Myometrial cell (primary cell): ENCODE measurements around the gene CREB3L4. TPM values are rescaled to one million over a fixed set of nuclear protein-coding genes. Genes with fewer than 3 reads are reported as not detected.

Experiments used
- total RNA-seq: library from RNA; depleted of rRNA; stranded (reverse); fragments of >200 nt; gene quantifications from 2 replicates; pipeline ENCODE4 v1.2.3, GENCODE V29; 2015

Gene CREB3L4
- total RNA-seq: 7.8 and 14.7 TPM in 2 replicates

GRCh38 chr1:153967107-153967999 lies at the start of gene CREB3L4:
Gene CREB3L4, plus strand, starts transcription at chr1:153967902. Its CDS starts 624 bp downstream, at chr1:153968526.

GRCh38 chr1:153922972-153923925 lies 44.5 kb upstream of the CREB3L4 start, which contains the start of gene GATAD2B:
Gene GATAD2B, minus strand, starts transcription at chr1:153922972. Its CDS starts 94,625 bp downstream, at chr1:153828347.

GRCh38 chr1:153946622-153947241 lies 21.0 kb upstream of the CREB3L4 start, which contains the start of gene DENND4B:
Gene DENND4B, minus strand, starts transcription at chr1:153946718. Its CDS starts 2,344 bp downstream, at chr1:153944374.

GRCh38 chr1:153958111-153958960 lies 9.4 kb upstream of the CREB3L4 start, which contains the start of gene CRTC2:
Gene CRTC2, minus strand, starts transcription at chr1:153958612. Its CDS starts 115 bp downstream, at chr1:153958497.

GRCh38 chr1:153963030-153963849 lies 4.5 kb upstream of the CREB3L4 start, which contains the start of gene SLC39A1:
Gene SLC39A1, minus strand, starts transcription at chr1:153963537. Its CDS starts 822 bp downstream, at chr1:153962715.

GRCh38 chr1:153977250-153978240 lies 9.8 kb downstream of the CREB3L4 start, which contains the start of gene JTB:
Gene JTB, minus strand, starts transcription at chr1:153977674. Its CDS starts 422 bp downstream, at chr1:153977252.

GRCh38 chr1:153985941-153986761 lies 18.4 kb downstream of the CREB3L4 start, which contains the start of gene RAB13:
Gene RAB13, minus strand, starts transcription at chr1:153986339. Its CDS starts 103 bp downstream, at chr1:153986236.

GRCh38 chr1:153990468-153991150 lies 22.9 kb downstream of the CREB3L4 start, which contains the start of gene RPS27:
Gene RPS27, plus strand, starts transcription at chr1:153990762. Its CDS starts 35 bp downstream, at chr1:153990797.

Other genes starting within 250 kb of the CREB3L4 start
- 26.5 and 27.6 TPM in 2 replicates for gene INTS3, start 239.9 kb upstream of the CREB3L4 start, total RNA-seq
- gene SLC27A3, start 192.5 kb upstream of the CREB3L4 start, total RNA-seq: 5.8 and 8.7 TPM in 2 replicates
- gene GATAD2B, start 44.9 kb upstream of the CREB3L4 start, total RNA-seq: 3.7 and 8.5 TPM in 2 replicates
- gene DENND4B, start 21.2 kb upstream of the CREB3L4 start, total RNA-seq: 6.4 and 8.6 TPM in 2 replicates
- gene CRTC2, start 9.3 kb upstream of the CREB3L4 start, total RNA-seq: 8.0 and 10.4 TPM in 2 replicates
- 139 and 147 TPM in 2 replicates for gene SLC39A1, start 4.4 kb upstream of the CREB3L4 start, total RNA-seq
- 204 and 241 TPM in 2 replicates for gene JTB, start 9.8 kb downstream of the CREB3L4 start, total RNA-seq
- gene RAB13, start 18.4 kb downstream of the CREB3L4 start, total RNA-seq: 36.2 and 47.3 TPM in 2 replicates
- gene RPS27, start 22.9 kb downstream of the CREB3L4 start, total RNA-seq: 1,649 and 2,362 TPM in 2 replicates
- gene NUP210L, start 187.2 kb downstream of the CREB3L4 start, total RNA-seq: not detected in 2 replicates
- 592 and 711 TPM in 2 replicates for gene TPM3, start 224.2 kb downstream of the CREB3L4 start, total RNA-seq
- not detected in 2 replicates for gene CFAP141, start 238.4 kb downstream of the CREB3L4 start, total RNA-seq